DMS79 (cell line): Measurements from ENCODE around the gene C1orf53.
"Not testable (repeated sequence)": the region's sequence is repeated elsewhere in the genome, so short reads cannot be mapped to it uniquely, and the experiment has no call there.

Source experiments
- DNase-seq: peaks from one replicate; lab custom pipeline; 2025; lab: John Stamatoyannopoulos, UW

Gene C1orf53

DNA sequence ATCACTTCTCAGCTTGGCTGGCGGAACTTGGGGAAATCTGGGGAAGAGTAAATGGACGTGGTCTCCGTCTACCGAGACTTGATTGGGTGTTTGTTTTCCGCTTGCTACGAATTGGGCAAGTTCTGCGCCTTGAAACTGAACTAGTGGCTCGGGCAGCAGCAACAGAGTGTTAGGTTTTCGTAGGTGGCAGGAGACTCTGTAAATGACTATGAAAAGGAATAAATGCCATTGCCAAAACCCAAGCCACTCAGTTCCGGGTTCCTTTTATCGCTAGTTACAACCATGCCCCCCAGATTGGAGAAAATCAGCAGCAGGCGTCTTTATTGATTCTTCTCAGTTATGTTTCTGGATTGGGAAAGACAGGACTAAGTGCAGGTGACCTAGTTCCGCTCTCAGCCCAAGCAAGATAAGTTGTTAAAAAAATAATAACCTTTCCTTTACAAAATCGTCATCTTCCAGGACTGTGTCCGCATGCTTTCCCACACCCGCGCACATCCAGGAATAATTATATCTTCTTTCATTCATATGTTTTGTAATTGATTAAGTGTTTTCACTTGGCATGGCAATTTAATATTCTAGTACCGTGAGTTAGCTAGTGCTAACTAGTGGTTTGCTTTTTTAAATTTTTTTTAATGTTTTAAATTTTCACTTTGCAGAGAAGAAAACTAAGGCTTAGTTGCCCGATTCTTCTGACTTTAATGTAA, 18.1 kb downstream of the C1orf53 start:
- no peak for DNase-seq

DNA sequence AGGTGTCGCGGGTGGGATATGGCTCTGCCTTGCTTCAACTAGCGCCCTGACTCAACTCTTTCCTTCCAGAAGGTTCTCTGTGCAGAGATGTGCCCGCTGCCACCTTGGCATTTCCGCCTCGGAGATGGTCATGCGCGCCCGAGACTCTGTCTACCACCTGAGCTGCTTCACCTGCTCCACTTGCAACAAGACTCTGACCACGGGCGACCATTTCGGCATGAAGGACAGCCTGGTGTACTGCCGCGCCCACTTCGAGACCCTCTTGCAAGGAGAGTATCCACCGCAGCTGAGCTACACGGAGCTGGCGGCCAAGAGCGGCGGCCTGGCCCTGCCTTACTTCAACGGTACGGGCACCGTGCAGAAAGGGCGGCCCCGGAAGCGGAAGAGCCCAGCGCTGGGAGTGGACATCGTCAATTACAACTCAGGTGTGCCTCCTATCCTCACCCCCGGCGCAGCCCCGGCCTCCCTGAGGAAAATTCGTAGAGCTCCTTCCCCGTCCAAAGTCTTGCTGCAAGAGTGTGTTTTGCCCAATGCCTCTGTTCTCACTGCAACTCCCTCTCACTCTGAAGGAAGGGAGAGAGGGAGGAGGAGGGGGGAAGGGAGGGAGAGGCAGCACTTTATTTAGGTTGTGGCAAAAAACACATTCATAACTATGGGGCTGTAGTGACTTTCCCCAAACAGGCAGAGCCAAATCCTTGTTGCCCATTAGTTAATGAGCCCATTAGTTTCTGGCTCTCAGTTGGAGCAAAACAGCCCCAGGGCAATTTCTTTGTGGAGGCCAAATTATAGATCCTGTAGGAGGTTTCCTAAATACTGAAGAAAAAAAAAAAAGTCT, 19.0 kb downstream of the C1orf53 start:
- no peak for DNase-seq

DNA sequence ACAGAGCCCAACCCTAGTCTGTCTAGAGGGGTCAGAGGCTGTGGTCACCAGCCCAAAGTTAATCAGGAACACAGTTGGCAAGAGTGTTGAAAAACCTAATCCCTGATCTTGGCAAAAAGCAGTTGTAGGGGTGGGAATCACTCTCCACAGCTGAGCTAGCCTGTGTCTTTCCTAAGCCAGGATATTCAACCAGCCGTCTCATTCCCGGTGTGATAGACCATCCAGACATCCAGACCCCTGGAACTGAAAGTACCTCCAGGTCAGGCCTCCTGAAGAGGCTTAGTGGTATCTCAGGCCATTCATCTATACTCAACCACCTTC, 19.6 kb downstream of the C1orf53 start:
- DNase-seq, result no peak

DNA sequence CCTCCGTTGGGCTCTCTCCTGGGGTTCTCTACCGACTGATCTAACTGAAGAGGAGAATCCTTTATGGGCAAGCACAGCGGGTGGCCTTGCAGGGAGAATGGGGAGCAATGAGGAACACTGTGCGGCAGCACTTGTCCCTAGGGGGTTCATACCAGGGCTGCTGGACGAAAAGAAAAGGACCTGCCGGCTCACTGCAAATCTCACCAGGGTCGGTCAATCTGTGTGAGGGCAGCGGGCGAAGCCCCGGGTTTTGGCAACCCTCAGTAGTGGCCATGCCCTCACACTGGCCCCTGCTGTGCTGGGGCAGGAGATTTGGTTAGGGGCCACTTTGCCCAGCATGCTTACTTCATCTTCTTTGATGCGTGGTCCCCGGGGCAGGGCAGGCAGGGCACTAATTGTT, 20.6 kb downstream of the C1orf53 start:
- no peak for DNase-seq

DNA sequence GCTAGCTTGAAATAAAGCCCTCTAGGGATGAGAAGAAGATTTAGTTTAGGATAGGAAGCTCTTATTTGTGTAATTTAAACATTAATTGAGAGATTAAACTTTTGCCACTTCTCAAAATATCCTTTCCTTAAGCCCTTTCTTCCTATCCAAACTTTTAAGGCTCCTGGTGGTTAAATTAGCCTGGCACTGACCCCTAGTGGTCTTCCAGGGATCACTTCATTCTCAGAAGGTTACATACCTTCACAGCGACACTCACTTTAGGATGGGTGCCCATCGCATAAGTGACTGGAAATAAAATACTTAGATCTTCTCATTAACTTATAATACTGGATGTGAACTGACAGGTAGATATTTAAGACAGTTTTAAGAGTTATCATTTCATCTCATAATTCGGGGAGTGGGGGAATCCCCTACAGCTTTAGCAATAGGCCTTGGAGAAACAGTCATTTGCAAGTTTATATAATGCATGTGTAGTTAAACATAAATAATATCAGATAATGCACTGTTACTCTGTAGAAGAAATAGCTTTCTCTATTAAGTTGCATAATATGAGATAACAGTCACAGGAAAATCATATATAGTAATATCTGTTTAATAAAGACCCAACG, 22.2 kb downstream of the C1orf53 start:
- DNase-seq, result no peak

DNA sequence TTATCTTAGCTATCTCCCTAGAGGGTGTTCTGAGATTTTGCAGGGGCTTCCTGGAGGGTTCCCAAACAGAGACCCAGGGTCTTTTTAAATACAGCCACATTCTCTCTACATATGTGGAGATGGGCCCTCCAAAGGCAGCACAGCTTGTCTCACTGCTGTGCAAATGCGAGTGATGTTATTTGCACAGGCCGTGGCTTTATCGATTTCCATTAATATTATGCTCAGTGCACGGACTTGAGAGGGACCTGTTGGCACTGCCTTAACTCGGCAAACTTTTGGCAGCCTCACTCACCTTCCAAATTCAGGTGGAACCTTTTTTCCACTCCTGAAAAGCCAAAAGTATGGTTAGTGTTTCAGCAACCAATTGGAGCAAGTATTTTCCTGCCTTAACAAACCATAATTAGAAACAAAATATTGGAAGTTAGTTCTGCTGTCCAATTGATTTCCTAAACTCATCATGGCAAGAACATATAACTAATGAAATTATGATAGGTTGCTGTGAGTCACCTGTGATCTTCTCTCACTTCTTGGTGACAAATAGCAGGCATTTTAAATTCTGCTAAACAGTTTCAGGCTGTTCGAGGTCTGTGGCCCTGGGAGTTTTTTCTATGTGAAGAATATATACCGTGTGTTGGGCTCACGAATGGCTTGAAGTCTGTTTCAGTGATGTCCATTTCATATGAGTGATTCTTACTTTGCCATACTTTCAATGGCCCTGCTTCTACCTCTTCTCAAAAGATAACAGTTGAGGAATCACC, 25.7 kb downstream of the C1orf53 start:
- DNase-seq, result no peak

DNA sequence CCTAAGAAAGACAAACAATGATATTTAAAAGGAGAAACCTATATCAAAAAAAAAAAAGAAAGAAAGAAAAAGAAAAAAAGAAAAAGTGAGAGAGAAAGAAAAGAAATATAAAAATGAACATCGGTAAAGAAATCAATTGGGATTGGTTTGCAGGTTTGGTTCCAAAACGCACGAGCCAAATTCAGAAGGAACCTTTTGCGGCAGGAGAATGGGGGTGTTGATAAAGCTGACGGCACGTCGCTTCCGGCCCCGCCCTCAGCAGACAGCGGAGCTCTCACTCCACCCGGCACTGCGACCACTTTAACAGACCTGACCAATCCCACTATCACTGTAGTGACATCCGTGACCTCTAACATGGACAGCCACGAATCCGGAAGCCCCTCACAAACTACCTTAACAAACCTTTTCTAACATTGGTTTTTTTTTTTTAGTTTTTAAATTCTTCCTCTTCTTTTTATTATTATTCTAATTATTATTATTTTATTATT, 26.5 kb downstream of the C1orf53 start:
- no peak for DNase-seq

DNA sequence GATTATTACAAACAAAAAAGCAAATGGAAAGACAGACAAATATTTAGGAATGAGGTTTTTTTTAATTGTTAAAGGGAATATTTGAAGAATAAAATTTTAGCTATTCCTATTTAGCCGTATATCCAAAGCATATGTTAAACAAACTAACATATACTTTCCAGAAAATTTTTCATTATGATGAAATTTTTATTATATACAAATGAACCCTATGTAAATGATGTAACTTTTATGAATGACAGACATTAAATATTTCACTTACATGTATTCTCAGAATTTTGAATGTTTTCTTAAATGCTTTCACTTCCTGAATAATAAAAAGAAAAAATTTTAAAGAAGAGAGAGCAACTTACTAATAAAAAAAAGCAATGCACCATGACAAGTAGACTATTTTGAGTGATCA, 30.6 kb downstream of the C1orf53 start:
- DNase-seq, result no peak

DNA sequence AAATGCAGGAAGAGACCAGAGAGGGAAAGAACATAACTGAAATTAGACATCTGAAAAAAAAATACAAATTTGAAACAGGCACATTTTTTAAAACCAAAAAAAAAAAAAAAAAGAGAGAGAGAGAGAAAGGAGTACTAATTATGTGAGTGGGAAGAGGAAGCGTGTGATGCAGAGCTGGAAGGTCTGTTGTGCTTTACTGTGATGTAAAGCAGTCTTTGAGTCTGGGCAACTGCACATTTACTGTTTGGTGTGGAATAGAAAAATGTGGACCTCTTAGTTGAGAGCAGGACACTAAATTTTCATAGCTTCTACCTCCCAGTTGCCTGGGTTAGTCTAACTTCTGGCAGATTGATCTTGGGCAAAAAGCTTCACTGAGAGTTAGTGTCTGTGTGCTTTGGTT, 31.2 kb downstream of the C1orf53 start:
- DNase-seq, result no peak

DNA sequence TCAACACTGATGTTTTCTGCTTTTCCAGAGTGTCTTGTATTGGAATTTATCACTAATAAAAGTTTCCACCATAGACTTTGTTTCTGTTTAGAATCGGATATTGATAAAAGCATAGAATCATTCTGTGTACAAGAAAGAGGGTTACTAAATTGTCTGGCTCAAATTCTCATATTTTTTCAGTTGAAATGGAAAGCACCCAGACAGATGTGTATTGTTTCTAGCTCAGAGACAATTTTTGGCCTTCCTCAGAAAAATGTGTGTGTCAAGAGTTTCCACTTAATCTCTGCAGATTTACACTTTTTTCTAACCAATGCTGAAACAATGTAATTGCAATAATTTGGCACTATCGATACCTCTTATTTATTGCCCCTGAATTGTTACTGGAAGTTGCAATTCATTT, 35.0 kb downstream of the C1orf53 start:
- no peak for DNase-seq

DNA sequence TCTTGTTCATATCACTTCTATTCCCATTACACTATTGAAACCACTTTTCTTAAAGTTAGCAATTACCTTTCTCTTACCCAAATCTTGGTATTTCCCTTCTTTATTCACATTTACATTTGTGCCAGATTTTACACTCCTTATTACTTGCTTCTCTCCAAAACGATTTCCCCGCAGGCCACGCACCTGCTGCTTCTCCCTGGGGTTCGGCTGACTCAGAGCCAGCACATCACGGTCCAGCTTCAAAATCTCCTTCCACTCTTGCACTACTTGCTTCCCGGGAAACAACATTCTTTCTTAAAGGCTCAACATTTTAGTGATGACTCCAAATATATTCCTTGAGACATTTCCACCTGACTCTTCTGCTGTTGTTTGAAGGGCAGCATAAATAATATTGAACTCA, 35.5 kb downstream of the C1orf53 start:
- no peak for DNase-seq

DNA sequence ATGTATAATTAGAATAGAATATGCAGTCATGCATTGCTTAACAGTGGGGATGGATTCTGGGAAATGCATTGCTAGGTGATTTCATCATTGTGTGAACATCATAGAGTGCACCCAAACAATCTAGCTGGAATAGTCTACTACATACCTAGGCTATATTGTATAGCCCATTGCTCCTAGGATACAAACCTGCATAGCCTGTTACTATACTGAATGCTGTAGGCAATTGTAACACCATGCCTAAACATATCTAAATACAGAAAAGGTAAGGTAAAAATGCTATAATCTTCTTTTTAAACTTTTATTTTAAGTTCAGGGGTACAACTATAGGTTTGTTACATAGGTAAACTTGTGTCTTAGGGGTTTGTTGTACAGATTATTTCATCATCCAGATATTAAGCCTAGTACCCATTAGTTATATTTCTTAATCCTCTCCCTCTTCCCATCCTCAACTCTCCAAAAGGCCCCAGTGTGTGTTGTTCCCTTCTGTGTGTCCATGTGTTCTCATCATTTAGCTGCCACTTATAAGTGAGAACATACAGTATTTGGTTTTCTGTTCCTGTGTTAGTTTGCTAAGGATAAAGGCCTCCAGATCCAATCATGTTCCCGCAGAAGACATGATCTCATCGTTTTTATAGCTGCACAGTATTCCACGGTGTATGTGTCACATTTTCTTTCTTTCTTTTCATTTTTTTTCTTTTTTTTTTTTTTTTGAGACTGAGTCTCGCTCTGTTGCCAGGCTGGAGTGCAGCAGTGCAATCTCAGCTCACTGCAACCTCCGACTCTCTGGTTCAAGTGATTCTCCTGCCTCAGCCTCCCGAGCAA, 36.9 kb downstream of the C1orf53 start:
- not testable (repeated sequence) for DNase-seq

DNA sequence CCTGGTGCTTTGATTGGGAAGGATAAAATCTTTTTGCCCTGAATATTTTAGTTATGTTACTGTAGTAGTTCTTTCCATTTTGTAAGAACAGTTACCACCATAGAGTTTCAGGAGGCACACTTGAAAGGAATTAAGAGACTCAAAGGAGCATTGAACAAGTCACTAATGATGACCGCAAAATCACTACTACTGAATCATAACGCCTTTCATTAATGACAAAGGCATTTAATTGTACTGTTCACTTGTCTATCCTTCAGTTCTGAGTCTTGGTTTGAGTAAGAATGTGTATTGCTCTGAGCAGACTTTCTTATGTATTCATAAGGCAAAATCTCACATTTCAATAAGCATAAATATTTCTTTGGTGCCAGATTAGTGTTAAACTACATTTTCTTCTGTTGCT, 39.6 kb downstream of the C1orf53 start:
- DNase-seq, result no peak

DNA sequence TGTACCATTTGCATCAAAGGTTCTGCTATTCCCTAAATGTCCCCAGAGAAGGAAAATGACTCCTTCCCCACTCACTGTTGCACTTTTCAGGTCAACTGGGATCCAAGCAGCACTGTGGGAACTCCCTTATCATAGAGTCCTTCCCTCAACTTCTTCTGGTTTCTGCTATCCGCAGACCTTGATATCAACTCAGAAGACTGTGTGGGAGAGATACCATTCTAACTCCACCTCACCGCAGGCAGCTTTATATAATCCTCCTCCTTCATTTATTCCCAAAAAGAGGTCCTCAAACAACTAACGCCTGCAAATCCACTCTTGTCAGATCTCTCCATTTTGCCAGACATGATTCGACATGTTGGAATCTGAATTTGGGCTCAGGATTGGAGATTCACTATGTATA, 42.1 kb downstream of the C1orf53 start:
- DNase-seq, result no peak

DNA sequence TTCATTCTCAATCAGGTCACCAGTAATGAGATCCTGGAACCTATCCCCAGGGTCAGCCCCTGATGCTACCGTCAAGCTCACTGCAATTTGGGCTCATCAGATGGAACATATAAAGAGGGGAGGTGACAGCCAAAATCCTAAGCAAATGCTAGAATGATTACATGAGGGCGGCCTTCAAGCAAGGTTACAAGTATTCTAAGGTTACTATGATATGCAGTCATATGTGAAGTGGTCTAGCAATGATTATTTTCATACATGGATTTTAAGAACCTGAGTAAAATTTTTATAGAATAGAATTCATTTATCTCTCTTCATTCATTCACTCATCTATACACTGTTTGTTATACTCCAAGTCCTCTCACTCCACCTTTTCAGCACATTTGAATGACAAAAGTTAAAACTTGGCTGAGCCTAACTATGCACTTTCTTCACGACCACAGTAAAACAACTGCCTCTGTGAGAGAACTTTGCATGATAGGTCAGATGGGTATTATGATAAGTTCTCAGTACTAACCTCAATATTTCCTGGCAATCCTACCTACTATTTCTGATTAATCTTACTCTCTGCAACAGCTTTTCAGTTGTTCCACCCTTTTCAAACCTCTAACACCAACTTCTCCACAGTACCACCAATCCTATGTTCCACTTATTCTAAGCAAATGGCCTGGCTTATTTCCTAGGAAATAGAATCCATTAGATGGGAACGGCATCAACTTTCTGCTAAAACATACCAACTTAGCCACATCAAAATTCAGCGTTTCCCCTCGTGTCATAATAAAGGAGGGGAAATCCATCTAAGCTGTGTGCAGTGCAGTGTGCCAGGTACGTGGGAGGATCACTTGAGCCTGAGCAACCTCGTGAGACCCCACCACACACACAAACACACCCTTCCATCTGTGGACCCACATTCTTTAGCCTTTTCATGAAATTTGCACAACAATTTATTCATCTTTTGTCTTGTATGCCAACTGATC, 46.8 kb downstream of the C1orf53 start:
- no peak for DNase-seq

DNA sequence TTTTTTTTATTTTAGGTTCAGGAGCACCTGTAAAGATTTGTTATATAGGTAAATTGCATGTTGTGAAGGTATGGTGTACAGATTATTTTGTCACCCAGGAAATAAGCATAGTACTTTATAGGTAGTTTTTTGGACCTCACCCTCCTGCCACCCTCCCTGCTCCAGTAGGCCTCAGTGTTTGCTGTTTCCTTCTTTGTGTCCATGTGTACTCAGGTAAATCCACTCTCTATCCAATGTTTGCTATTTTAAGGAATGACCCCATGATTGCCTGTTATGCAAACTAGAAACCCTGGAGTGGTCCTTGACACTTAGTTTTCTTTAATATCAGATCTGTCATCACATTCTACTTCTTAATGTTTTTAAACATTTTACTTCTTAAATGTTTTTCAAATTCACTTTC, 48.7 kb downstream of the C1orf53 start:
- DNase-seq, result no peak

DNA sequence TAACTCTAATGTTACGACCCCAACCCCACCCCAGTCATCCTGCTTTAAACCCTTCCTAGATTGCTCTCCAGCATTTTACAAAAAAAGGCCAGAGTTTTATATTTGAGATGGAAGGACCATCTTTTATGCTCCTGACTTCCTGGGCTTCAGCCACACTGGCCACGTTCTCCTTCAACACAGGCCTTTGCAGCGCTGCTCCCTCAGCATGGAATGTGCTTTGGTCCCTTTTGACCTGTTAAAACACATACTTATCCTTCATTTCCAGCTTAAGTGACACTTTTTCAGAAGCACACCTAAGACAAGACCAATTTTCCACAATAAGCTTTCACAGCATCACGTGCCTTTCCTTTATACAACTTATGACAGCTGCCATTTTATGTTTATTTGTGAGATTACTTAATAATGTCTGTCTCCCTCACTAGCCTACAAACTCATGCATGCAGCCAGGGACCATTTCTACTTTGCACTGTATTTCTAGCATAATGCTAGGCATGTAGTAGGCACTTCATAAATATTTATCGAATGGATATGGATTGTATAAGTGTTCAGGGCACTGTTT, 49.3 kb downstream of the C1orf53 start:
- DNase-seq, result no peak

DNA sequence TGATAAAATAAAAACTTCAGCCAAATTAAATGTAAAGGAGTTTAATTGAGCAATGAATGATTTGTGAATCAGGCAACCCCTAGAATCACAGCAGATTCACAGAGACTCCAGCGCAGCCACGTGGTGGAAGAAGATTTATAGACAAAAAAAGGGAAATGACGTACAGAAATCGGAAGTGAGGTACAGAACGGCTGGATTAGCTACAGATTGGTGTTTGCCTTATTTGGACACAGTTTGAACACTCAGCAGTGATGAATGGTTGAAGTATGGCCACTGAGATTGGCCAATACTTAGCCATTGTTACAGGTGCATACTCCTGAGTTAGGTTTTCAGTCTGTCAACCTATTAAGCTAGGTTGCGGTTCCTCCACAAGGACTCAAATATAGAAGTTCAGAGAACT, 51.0 kb downstream of the C1orf53 start:
- DNase-seq, result not testable (repeated sequence)

DNA sequence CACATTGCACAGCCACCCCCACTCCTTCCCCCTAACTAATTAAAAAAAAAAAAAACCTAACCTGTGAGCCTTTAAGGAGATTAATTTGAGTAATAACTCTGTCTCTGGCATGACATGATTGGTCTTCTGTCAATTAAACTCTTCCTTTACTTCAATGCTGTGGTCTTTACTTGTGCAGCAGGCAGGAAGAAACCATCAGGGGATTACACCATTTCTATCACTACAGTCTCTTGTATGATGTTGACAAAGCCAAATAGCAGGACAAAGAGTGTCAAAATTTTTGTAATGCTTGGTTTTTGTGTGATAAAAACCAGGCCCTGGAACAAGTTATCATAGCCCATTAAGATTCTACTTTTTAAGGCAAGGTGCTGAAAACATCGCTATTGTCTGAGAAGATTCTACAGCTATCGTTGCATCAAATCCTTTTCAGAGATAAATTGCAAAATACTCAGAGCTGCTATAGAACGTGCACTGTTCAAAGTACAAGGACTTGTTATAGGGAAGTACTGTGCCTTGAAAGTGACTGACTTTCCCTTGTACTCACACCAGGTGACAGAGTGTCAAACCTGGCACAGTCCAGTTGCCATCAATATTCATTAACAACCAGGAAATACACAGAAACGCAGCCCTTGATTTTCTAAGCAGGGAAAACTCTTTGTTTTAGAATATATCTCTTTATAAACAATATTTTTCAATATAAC, 52.4 kb downstream of the C1orf53 start:
- no peak for DNase-seq
